T-helper 2 cell treated with Interferon-gamma antibody and Interleukin-4, amounts not matched to agents 100 ng/mL and 5 ng/mL, for 36 hours (primary cell): ENCODE measurements around the gene ARID4B. TPM values are rescaled to one million over a fixed set of nuclear protein-coding genes. Genes with fewer than 3 reads are reported as not detected.
"Not testable (repeated sequence)": the region's sequence is repeated elsewhere in the genome, so short reads cannot be mapped to it uniquely, and the experiment has no call there.

Experiments used
- intact Hi-C: fragments of 100-400 bp; cut with micrococcal nuclease; formaldehyde crosslinking; loops from one replicate; pipeline ENCODE4 v1.15.1; 2023
- total RNA-seq: library from RNA; stranded (reverse); gene quantifications from 2 replicates; pipeline ENCODE4 v1.2.3, GENCODE V29; 2022

ARID4B gene
- total RNA-seq, 1 donor from 2014 or later, result 44.0 TPM

DNA sequence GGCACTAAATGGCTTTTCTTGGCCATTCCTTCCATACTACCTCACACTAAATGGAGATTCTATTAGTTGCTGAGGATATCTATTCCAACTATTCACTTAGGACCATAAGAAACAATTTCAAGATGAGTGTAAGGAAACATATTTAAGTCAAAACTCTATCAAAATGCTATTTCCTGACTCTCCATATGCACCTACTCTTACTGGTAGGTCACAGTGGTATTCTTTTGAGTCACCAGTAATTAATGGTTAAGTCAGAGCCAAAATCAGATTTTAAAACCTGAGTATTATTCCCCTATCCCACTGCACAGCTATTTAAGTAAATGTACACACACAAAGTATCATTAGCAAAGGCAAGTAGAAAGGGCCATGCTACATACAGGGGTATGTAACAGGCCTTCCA lies 50.3 kb downstream of the ARID4B start:
- intact Hi-C loops, result no loop called here

DNA sequence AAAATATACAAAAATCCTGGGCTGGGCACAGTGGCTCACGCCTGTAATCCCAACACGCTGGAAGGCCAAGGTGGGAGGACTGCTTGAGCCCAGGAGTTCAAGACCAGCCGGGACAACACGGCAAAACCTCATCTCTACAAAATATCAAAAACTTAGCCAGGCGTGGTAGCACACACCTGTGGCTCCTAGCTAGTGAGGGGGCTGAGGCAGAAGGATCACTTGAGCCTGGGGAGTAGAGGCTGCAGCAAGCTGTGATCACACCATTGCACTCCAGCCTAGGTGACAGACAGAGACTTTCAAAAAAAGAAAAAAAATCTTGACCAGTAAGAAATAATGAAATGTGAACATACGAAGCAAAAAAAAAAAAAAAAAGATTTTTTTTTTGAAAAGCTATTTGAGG lies 52.1 kb downstream of the ARID4B start:
- intact Hi-C loops, result no loop called here

DNA sequence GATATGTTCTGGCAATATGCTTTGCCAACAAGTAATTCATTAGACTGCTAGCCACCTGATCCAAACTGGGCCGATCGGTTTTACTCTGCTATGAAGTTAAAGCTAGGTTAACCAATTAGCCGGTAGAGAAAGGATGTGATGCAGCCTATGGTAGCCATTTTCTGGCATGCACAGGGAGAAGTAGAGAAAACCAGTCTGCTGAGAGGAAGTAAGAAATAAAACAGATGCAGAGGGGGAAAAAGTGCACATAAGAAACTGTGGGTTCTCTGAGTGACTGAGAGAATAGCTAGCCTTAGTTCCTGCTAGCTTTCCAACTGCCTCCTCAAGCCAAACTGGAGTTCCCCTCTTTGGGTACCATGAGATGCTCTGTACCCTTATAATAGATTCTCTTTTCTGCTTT lies 52.8 kb downstream of the ARID4B start:
- intact Hi-C loops, result no loop called here

DNA sequence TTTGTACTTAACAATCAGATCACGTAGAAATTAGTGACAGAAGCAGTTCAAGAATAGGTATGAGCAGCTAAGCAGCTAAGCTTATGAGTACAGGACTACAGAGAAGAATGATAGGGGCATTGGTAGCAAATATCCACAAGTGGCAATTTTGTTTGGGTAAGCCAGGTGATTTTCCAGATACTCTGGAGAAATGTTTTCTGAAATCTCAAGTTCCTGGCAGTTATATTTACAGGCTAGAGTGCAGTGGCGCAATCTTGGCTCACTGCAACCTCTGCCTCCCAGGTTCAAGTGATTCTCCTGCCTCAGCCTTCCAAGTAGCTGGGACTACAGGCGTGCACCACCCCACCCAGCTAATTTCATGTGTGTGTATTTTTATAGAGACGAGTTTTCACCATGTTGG lies 55.1 kb downstream of the ARID4B start:
- intact Hi-C loops, result no loop called here

DNA sequence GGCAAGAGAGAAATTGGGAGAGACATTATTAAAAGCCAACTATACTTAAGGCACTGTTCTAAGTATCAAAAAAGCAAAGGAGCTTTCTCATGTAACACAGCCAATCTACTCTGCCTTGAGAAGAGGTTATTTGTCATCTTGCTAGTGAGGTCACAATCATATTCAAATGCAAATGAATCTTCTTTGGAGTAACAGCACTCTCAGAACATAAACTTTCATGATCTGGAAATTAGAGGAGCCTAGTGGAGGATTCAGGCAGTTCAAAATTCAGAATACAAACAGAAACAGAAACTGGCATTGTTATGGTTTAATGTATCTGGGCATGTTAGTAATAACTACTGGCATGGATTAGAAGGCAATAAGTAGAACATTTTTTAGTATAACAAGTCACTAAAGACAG lies 57.4 kb downstream of the ARID4B start:
- intact Hi-C loops, result no loop called here

DNA sequence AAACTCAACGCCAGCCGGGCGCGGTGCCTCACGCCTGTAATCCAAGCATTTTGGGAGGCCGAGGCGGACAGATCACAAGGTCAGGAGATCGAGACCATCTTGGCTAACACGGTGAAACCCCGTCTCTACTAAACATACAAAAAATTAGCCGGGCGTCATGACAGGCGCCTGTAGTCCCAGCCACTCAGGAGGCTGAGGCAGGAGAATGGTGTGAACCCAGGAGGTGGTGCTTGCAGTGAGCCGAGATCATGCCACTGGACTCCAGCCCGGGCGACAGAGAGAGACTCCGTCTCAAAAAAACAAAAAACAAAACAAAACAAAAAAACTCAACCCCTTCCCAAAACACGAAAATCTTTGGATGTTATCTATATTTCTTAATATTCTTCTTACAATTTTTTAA lies 58.0 kb downstream of the ARID4B start:
- intact Hi-C loops, result not testable (repeated sequence)

DNA sequence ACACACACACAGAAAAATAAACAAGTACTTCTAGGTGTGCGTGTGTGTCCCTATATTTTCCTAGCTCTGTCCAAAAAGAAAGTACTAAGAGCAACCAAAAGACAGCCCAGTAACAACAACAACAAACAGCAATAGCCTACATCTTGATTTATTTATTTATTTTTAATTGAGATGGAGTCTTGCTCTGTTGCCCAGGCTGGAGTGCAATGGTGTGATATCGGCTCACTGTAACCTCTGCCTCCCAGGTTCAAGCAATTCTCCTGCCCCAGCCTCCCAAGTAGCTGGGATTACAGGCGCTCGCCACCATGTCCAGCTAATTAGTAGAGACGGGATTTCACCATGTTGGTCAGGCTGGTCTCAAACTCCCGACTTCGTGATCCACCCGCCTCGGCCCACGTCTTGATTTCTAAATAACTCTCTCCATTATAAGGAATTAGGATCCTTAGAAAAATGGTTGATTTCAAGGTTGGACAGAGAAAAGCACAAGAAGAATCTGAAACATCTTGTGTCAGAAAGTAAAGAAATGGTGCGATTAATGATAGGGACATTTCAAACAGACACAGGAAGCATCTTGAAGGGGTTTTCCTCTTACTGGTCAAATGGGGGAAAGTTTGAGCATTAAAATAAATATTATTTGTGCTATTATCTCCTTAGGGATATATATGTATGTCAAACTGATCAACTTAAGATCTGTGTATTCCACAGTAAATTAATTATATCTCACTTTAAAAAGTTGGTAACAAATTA lies 59.4 kb downstream of the ARID4B start:
- intact Hi-C loops, result no loop called here

DNA sequence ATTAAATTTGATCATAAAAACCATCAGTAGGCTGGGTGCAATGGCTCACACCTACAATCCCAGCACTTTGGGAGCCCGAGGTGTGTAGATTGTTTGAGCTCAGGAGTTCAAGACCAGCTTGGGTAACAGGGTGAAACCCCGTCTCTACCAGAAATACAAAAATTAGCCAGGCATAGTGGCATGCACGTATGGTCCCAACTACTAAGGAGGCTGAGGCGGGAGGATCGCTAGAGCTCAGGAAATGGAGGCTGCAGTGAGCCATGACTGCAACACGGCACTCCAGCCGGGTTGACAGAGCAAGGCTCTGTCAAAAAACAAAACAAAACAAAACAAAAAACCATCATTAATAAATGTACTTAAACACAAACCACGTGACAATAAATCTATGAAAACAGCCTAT lies 61.0 kb downstream of the ARID4B start:
- intact Hi-C loops, result no loop called here

DNA sequence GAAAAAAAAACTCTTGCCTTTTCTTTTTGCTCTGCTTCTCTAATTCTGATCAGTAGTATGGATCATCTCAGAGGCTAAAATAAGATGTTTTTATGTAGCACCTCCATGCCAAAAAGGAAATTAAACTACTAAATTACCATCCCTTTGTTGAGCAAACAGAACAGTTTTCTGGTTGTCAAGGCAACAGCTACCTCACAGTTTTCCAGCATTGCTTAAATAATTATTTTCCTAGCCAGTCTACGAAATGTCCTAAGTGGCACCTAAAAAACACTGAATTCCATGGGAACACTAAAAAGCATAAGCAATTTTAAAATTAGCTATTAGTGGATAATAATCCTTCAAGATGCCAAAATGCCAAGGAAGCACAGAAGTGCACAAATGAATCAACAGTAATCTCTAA lies 61.7 kb downstream of the ARID4B start:
- intact Hi-C loops, result no loop called here

DNA sequence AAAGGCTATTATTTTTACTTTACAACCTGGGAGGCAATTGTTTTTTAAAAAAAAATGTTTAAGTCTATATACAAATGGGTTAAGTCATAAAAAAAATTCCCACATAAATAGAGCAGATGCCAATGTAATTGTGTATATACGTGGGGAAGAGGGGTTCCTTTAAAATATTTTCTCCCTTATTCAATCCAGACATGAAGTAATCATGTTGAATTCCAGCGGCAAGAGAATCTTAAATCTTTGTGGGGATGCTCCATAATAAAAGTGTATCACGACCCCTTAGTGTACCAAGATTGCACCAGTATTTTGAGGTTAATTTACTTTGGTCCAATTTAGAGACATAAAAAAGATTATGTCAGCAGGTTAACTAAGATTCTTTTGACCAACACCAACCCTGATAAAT lies 62.1 kb downstream of the ARID4B start:
- intact Hi-C loops, result no loop called here

DNA sequence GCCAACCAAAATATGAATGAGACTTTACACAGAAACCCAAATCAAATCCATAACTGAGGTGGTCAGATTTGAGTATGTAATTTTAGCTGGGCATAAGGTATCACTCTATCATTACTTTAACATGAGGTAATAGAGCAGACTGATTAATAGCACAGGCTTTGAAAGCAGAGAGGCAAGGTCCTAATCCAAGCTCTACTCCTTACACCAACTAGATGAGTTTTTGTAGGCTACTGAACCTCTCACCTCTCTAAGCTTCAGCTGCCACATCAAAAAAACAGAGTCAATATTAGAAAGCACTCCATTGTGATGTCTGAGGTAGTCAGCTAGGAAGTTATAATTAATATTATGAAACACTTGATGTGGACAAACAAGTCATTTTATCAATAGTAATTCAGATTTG lies 63.7 kb downstream of the ARID4B start:
- intact Hi-C loops, result no loop called here

DNA sequence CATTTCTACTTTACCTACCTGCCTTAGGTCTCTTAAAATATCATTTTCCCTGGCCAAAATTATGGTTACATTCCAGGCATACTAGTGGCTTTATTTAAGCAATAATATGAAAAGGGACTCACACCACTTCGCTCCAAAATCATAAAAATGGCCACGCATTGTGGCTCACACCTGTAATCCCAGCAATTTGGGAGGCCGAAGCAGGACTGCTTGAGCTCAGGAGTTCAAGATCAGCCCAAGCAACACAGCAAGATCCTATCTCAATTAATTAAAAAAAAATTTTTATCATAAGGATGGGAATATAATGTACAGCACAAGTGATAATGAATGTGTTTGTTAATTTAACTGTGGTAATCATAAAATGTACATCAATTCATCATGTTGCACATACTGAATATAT lies 65.4 kb downstream of the ARID4B start:
- intact Hi-C loops, result no loop called here

DNA sequence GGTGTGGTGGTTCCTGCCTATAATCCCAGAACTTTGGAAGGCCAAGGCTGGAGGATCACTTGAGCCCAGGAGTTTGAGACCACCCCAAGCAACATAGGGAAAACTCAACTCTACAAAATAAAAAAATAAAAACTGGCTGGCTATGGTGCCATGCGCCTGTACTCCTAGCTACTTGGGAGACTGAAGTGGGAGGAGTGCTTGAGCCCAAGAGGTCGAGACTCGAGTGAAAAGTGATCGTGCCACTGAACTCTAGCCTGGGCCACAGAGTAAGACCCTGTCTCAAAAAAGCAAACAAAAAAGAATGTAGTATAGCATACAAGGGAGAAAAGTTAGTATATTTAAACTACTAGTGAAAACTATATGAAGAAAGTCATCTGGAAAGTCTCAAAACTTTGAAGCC lies 66.7 kb downstream of the ARID4B start:
- intact Hi-C loops, result no loop called here

DNA sequence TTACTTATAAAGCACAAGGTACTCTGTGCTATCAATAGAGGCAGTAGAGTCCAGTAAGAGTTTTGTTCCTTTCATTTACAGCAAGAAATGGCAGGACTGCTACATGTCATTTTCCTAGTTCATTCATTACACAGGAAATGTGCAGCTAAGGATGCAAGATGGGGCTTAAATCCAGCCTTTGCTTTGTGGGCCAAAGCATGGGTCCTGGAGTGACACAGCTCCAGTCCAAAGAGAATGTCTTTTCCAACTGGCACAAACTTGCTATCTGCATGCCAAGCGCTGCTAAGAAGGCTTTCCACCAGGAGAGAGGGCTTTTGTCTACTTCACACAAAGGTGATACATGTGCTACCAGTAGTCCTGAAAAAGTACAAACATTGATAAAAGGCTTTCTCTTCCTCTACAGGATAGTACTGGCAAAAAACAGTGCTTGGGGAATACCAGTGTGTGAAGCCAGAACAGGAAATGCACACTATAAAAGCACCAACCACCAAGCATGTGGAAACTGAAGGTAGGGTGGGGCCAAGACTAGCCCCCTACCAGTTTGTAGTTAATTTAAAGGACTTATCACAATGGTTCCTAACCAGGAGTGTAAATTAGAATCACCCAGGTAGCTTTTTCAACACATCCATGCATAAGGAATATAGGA lies 68.7 kb downstream of the ARID4B start:
- intact Hi-C loops, result no loop called here

DNA sequence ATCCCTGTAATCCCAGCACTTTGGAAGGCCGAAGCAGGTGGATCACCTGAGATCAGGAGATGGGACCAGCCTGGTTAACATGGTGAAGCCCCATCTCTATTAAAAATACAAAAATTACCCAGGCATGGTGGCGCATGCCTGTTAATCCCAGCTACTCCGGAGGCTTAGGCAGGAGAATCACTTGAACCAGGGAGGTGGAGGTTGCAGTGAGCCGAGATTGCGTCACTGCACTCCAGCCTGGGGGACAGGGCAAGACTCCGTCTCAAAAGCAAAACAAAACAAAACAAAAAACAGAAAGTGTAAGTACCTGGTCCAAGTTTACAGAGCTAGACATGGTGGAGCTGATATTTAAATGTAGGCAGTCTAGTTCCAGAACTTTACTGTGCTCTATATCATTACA lies 69.9 kb downstream of the ARID4B start:
- intact Hi-C loops, result not testable (repeated sequence)

DNA sequence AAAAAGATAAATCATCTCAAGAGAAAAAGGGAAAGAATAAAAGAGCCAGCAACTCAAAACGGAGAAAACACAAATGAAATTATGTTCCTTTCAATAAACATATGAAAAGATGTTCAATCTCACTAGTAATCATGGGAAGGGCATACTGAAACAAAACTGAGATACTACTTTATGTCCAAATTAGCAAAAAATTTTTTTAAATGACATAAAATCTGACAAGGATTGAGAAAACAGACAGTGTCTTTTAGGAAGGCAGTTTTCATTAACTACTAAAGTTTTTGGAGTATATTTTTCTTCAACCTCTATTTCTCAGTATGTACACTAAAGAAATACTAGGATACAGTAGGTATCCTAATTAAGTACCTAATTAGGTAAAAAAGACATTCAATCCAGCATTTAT lies 73.3 kb downstream of the ARID4B start:
- intact Hi-C loops, result loop anchor here (5.0 kb wide), 1 partner anchor 43 kb away; no protein-coding TSS in a partner anchor

DNA sequence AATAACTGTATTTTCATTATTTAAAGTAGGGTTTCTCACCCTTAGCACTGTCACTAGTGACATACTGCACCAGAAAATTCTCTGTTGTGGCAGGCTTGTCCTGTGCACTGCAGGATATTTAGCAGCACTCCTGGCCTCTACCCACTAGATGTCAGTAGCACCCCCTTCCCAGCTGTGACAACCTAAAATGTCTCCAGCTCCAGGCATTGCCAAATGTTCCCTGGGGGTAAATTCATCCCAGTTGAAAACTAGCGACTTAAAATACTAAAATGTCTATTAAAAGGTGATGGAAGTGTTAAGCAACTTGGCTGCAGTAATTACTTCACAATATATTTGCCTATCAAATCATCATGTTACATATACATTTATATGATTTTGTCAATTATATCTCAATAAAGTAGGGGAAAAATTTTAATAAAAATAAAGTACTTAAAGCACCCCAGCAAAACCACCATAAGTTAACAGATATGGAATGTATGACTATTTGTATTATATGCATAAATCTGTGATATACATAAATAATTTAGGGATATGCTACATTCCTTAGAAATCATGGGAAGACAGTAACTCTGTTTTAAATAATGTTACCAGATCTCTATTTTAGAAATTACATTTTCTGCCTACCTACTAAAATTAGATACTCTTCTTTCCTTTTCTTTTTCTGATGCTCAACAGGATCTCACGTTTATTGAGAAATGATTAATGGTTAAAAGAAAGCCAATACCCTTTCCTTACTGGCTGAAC lies 74.6 kb downstream of the ARID4B start:
- intact Hi-C loops, result loop anchor here (1.0 to 5.0 kb wide), 4 partner anchors 44 to 251 kb away; partner anchors contain the start of genes ARID4B, B3GALNT2 and GGPS1

DNA sequence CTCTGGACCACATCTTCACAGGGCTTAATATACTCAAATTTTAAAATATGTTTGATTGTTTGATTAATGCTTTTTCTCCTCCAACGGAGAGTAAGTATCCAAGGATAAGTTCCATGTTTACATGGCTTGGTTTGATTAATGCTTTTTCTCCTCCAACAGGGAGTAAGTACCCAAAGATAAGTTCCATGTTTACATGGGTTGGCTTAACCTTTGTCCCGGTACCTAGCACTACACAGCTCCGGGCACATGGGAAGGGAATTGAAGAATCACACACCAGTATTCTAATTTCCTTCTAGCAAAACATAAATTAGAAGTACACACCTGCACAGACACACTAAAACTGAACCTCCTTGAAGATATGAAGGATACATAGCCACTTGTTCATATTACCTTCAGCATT lies 77.5 kb downstream of the ARID4B start:
- intact Hi-C loops, result loop anchor here (5.0 kb wide), 1 partner anchor 47 kb away; no protein-coding TSS in a partner anchor

DNA sequence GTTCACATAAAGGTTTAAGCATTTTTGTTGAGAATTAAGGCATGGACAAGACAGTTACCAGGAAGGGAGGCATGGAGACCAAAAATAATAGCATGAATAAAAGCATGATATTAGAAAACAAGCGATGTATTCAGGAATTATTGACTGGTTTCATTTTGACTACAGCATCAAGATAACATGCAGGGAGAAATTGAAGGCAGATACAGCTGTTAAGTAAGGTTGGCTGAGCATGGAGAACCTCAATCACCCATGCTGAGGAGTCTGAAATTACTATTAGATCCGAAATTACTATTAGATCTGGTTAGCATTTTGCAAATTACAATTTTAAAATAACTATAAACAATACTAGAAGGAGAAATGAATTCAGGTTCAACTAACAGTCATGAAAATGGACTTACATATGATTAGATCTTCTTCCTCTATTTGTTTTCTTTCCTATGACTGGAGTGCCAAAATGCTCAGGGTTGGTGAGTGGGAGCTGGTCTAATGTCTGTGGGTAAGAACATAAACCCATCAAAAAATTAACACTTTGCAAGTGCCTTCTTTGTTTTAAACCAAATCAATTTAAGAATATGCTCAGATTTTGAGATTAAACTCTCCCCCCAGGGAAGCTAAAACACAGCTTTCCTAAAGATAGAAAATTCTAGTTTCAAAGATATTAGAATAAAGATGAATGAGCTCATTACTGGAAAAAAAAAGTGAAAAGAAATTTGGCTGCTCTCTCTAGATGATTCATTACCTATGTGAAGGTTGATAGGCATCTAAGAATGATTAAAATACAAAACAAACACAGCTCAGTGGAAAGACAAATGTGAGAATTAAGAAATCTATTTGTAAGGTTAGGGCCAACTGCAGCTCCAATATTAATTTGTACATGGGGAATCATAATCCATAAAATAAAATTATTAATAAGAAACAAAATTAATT lies 81.7 kb downstream of the ARID4B start:
- intact Hi-C loops, result no loop called here

DNA sequence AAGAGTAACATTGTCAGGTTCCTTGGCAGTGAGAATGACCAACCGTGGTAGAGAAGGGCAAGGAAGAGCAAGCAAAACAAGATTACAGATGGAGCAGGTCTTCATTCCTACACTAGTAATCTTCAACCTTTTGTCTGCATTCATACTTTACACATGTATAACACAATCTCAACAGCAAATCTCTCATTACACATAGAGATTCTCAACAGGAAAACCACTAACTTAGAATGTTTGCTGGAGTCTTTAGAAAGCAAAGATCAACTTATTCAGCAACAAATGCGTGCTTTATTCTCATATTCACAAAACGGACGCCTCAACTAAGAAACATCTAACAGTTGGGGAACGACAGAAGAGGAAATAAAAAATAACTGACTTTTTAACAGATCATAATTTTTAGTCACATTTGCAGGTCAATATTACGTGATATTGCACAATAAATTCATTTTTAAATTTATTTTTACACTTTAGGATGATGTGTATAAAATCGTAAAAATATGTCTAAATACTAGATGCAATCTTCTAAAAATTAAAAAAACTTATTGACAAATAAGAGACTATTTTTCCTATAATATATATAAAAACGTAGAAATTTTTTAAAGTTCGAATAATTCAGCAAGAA lies 82.9 kb downstream of the ARID4B start:
- intact Hi-C loops, result loop anchor here (1.0 to 2.0 kb wide), 3 partner anchors 38 to 260 kb away; partner anchors contain the start of genes ARID4B, B3GALNT2 and GGPS1

DNA sequence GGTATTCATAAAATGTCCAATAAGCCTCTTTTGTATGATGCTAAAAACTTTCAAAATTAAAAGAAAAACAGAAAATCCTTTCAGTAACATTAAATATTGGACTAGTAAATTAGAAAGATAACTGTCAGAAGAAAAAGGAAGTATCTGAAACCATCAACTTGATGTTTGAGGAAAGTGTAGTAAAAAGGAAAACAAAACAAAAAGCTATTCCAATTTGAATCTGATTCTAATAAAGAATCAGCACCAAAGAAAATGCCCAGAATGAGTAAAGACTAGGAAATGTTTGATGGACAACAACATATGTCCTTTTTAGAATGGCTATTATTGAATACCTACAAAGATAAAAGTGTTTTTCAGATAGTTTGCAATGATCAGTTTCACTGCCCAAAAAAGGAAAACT lies 87.0 kb downstream of the ARID4B start:
- intact Hi-C loops, result no loop called here
